Neuronal stem cell (in vitro differentiated cells): ENCODE data around the gene TBC1D26.
"Not testable (repeated sequence)": the region's sequence is repeated elsewhere in the genome, so short reads cannot be mapped to it uniquely, and the experiment has no call there.

Source experiments
- DNase-seq: peaks from one replicate; pipeline ENCODE4 v3.0.0-alpha.2; 2013; ENCODE audit warnings: low spot score
- H2AFZ ChIP-seq: one replicate; pipeline ENCODE4 v1.6.1; 2013; ENCODE audit warnings: mild to moderate bottlenecking, low read length, inconsistent platforms
- H2AK5ac ChIP-seq: 2 replicates; pipeline ENCODE4 v1.6.1; 2013; ENCODE audit warnings: low read depth, mild to moderate bottlenecking, inconsistent platforms, low read length, moderate library complexity, mixed read lengths
- H2BK120ac ChIP-seq: 2 replicates; pipeline ENCODE4 v1.6.1; 2013; ENCODE audit warnings: low read depth, mild to moderate bottlenecking, inconsistent platforms, low read length, moderate library complexity, mixed read lengths
- H2BK12ac ChIP-seq: one replicate; pipeline ENCODE4 v1.6.1; 2013; ENCODE audit warnings: low read length, inconsistent platforms
- H2BK15ac ChIP-seq: 2 replicates; pipeline ENCODE4 v1.6.1; 2013; ENCODE audit warnings: mild to moderate bottlenecking, low read length, inconsistent platforms, mixed read lengths
- H2BK5ac ChIP-seq: one replicate; pipeline ENCODE4 v1.6.1; 2013; ENCODE audit warnings: inconsistent platforms, mild to moderate bottlenecking, low read length, moderate library complexity
- H3K14ac ChIP-seq: one replicate; pipeline ENCODE4 v1.6.1; 2013; ENCODE audit warnings: low read length, inconsistent platforms
- H3K18ac ChIP-seq: 2 replicates; pipeline ENCODE4 v1.6.1; 2013; ENCODE audit warnings: low read length, inconsistent platforms
- H3K23ac ChIP-seq: 2 replicates; pipeline ENCODE4 v1.6.1; 2013; ENCODE audit warnings: low read depth, mild to moderate bottlenecking, mixed read lengths, low read length, inconsistent platforms; ENCODE audit not compliant: poor library complexity
- H3K27ac ChIP-seq: replicated peaks from 3 replicates; pipeline ENCODE4 v1.5.1; 2013; ENCODE audit warnings: low read length, inconsistent platforms
- H3K27me3 ChIP-seq, 3 experiments: 2 replicates each; pipeline ENCODE4 v1.6.1; 2013; ENCODE audit warnings: low read length in 3 of 3, mild to moderate bottlenecking in 2 of 3, inconsistent platforms in 1 of 3, low read depth in 1 of 3, mixed read lengths in 1 of 3, moderate library complexity in 1 of 3; ENCODE audit not compliant: control insufficient read depth in 3 of 3, insufficient read depth in 3 of 3
- H3K36me3 ChIP-seq, 2 donors: replicated peaks in 1 of 2; 2 replicates each; pipeline ENCODE4 v1.6.1; 2013; ENCODE audit warnings: low read length in 2 of 2; ENCODE audit not compliant: control insufficient read depth in 2 of 2, insufficient read depth in 2 of 2
- H3K4ac ChIP-seq: 2 replicates; pipeline ENCODE4 v1.6.1; 2013; ENCODE audit warnings: inconsistent platforms, mild to moderate bottlenecking, low read length, moderate library complexity
- H3K4me1 ChIP-seq, 2 donors: 1 replicate in 1 of 2; 2 replicates in 1 of 2; pipeline ENCODE4 v1.6.1; 2013; ENCODE audit warnings: low read length in 2 of 2, low read depth in 1 of 2; ENCODE audit not compliant: control insufficient read depth in 2 of 2, insufficient read depth in 1 of 2
- H3K4me2 ChIP-seq: one replicate; pipeline ENCODE4 v1.6.1; 2013; ENCODE audit warnings: mild to moderate bottlenecking, low read length, inconsistent platforms; ENCODE audit not compliant: insufficient read depth, poor library complexity, severe bottlenecking
- H3K4me3 ChIP-seq, 2 donors: 2 replicates each; pipeline ENCODE4 v1.5.1; 2013; ENCODE audit warnings: low read length in 2 of 2, mild to moderate bottlenecking in 2 of 2, inconsistent platforms in 1 of 2, moderate library complexity in 1 of 2
- H3K79me1 ChIP-seq: one replicate; pipeline ENCODE4 v1.6.1; 2013; ENCODE audit warnings: low read depth, mild to moderate bottlenecking, inconsistent platforms, low read length, moderate library complexity
- H3K9ac ChIP-seq: one replicate; pipeline ENCODE4 v1.6.1; 2013; ENCODE audit warnings: mild to moderate bottlenecking, low read depth, low read length, inconsistent platforms; ENCODE audit not compliant: poor library complexity
- H3K9me3 ChIP-seq, 2 donors: replicated peaks in 1 of 2; 2 replicates each; pipeline versions ENCODE3 to v1.6.1; 2013; ENCODE audit warnings: low read length in 2 of 2, mild to moderate bottlenecking in 2 of 2, inconsistent platforms in 1 of 2, low read depth in 1 of 2, mixed read lengths in 1 of 2, moderate library complexity in 1 of 2; ENCODE audit not compliant: control insufficient read depth in 2 of 2, insufficient read depth in 1 of 2
- H4K8ac ChIP-seq: one replicate; pipeline ENCODE4 v1.6.1; 2013; ENCODE audit warnings: low read depth, mild to moderate bottlenecking, inconsistent platforms, low read length, moderate library complexity
- H4K91ac ChIP-seq: one replicate; pipeline ENCODE4 v1.6.1; 2013; ENCODE audit warnings: low read length, low read depth, mild to moderate bottlenecking, inconsistent platforms; ENCODE audit not compliant: poor library complexity
- WGBS, 2 donors: extraction: QIAGEN DNeasy Blood & Tissue Kit; methylation state at CpG; one replicate each; pipeline ENCODE4 v1.1.7; 2013; ENCODE audit warnings: missing lambda C conversion rate in 2 of 2, mixed read lengths in 1 of 2; ENCODE audit not compliant: insufficient read length in 2 of 2, insufficient replicate concordance in 1 of 2; ENCODE audit errors: extremely low coverage in 2 of 2; 5-methylcytosine and 5-hydroxymethylcytosine counted together

TBC1D26 gene

DNA sequence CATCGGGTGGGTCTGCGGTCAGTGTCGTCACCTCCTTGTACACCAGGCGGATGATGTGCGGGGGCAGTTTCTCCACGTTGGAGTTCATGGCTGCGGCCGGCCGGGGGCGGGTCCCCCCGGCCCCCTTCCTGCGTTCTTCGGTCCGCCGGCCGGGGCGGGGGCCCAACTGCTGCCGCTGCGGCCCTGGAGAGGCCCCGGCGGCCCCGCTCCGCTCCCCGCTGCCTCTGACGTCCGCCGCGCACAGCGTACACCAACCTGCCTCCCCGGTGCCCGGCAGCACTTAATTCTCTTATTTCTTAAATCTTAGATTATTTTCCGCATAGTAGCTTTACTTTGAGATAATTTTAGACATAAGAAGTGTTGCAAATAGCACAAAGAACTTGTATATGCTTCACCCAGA is 27.3 kb upstream of the TBC1D26 start:
- not testable (repeated sequence) for H3K18ac ChIP-seq, DNase-seq, H2BK120ac ChIP-seq, H3K14ac ChIP-seq, H2AK5ac ChIP-seq, H3K4me1 ChIP-seq, H3K4ac ChIP-seq, H2BK5ac ChIP-seq, H3K79me1 ChIP-seq, H3K4me3 ChIP-seq, H3K4me2 ChIP-seq, H3K9ac ChIP-seq, H2BK12ac ChIP-seq, H2BK15ac ChIP-seq, H3K27me3 ChIP-seq, H2AFZ ChIP-seq, H3K23ac ChIP-seq, H4K8ac ChIP-seq, H3K27ac ChIP-seq, H4K91ac ChIP-seq
- no CpG with 5 or more reads among the region's 32 CpGs for WGBS, 2 donors
- Histone ChIP-seq H3K9me3 (peaks cover 18 to 64% of the 10 kb centered on the region in 2 donors), H3K36me3 (peaks cover 25 to 70% of the 10 kb centered on the region in 2 donors)

DNA sequence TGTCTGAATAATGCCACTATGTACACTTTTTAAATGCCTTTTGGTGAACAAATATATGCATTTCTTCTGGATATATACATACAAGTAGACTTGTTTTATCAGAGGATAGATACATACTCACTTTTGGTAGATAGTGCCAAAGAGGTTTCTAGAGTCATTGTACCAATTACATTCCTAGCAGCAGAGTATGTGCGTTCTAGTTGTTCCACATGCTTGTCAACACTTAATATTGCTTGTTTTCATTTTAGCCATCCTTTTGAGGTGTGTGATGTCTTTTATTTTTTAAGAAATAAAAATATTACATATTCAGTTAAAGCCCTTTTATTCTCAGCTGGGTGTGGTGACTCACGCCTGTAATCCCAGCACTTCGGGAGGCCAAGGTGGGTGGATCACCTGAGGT is 23.2 kb upstream of the TBC1D26 start:
- Histone ChIP-seq H3K9me3 (peaks cover 18 to 75% of the 10 kb centered on the region in 2 donors), H3K36me3 (peaks cover 20 to 75% of the 10 kb centered on the region in 2 donors)
- not testable (repeated sequence) for H2BK12ac ChIP-seq, H3K79me1 ChIP-seq, H2BK15ac ChIP-seq, H2AFZ ChIP-seq, H3K4me3 ChIP-seq, H3K4ac ChIP-seq, H4K91ac ChIP-seq, H3K18ac ChIP-seq, H3K27me3 ChIP-seq, DNase-seq, H3K14ac ChIP-seq, H3K27ac ChIP-seq, H4K8ac ChIP-seq, H3K4me2 ChIP-seq, H2AK5ac ChIP-seq, H3K4me1 ChIP-seq, H2BK120ac ChIP-seq, H3K9ac ChIP-seq, H2BK5ac ChIP-seq, H3K23ac ChIP-seq
- no CpG with 5 or more reads among the region's 3 CpGs for WGBS, 2 donors

DNA sequence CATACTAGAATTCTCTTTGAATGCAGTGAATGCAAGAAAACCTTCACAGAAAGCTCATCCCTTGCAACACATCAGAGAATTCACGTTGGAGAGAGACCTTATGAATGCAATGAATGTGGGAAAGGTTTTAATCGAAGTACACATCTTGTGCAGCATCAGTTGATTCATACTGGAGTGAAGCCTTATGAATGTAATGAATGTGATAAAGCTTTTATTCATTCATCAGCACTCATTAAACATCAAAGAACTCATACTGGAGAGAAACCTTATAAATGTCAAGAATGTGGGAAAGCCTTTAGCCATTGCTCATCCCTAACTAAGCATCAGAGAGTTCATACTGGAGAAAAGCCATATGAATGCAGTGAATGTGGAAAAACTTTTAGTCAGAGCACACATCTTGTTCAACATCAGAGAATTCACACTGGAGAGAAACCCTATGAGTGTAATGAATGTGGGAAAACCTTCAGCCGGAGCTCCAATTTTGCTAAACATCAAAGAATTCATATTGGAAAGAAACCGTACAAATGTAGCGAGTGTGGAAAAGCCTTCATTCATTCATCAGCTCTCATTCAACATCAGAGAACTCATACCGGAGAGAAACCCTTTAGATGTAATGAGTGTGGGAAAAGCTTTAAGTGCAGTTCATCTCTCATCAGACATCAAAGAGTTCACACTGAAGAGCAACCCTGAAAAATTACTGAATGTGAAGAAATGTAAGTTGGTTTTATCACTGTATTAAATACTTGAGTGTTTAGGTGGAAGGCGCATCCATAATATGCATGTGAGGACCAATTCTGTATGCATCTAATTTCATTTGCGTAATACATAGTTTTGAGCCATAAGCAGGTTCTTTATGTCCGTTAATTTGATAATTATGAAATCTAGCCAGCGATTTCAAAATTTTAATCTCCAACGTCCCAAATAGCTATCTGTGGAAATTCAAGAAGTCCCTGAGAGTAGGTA is 15.2 kb upstream of the TBC1D26 start:
- H2BK120ac ChIP-seq, H3K27ac ChIP-seq, H3K4me1 ChIP-seq, H4K91ac ChIP-seq, H3K9ac ChIP-seq, H3K23ac ChIP-seq, H3K4ac ChIP-seq, H4K8ac ChIP-seq, H2BK5ac ChIP-seq, H2BK15ac ChIP-seq, H2AFZ ChIP-seq, H2AK5ac ChIP-seq, DNase-seq, H3K18ac ChIP-seq, H3K14ac ChIP-seq, H3K27me3 ChIP-seq, H3K4me3 ChIP-seq, H3K4me2 ChIP-seq, H3K79me1 ChIP-seq, H2BK12ac ChIP-seq: not testable (repeated sequence)
- whole genome bisulfite sequencing, 2 donors: no CpG with 5 or more reads among the region's 11 CpGs
- Histone ChIP-seq H3K36me3 (peaks cover 3 to 58% of the 10 kb centered on the region in 2 donors), H3K9me3 (peaks cover 0 to 62% of the 10 kb centered on the region in 2 donors)

DNA sequence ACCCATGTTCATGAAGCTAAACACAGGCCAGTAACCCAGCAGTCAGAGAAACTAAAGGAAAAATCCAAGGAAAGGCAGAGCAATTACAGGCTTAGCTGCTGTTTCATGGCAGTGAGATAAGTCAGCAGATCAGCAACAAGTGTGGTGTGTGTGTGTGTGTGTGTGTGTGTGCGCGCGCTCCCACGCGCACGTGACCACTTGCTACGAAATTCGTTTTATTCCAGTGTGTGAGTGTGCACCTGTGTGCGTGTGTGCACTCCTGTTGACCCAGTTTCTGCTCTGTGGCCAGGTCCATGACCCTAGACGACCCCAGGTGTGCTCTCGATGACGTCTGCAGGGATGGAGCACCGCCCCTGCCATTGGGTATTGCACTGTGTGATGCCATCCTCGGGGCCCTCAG is 1.5 kb upstream of the TBC1D26 start:
- H3K27me3 ChIP-seq, H3K14ac ChIP-seq, H3K4me3 ChIP-seq, H3K4me1 ChIP-seq, H2BK12ac ChIP-seq, H4K8ac ChIP-seq, H4K91ac ChIP-seq, H2AFZ ChIP-seq, H2BK120ac ChIP-seq, H2BK15ac ChIP-seq, H2BK5ac ChIP-seq, H3K36me3 ChIP-seq, H2AK5ac ChIP-seq, H3K18ac ChIP-seq, H3K4me2 ChIP-seq, H3K79me1 ChIP-seq, H3K27ac ChIP-seq, H3K4ac ChIP-seq, H3K9ac ChIP-seq, H3K9me3 ChIP-seq, H3K23ac ChIP-seq, DNase-seq: not testable (repeated sequence)
- no CpG with 5 or more reads among the region's 14 CpGs for WGBS, 2 donors
